ENCODE measurements around the gene DYDC2.
"Not testable (repeated sequence)": the region's sequence is repeated elsewhere in the genome, so short reads cannot be mapped to it uniquely, and the experiment has no call there.

The DYDC2 gene

GRCh38 chr10:80411681-80412220 lies 55.2 kb downstream of the DYDC2 start:
- no peaks in the 10 kb centered on the region for H3K36me3 ChIP-seq (ENCODE audit: control insufficient read depth, insufficient read depth, low read length)
- peaks cover 23% of the 10 kb centered on the region for H3K4me1 ChIP-seq (ENCODE audit: control insufficient read depth, insufficient read depth, low read length)
- peaks cover 32% of the 10 kb centered on the region for H3K27me3 ChIP-seq (ENCODE audit: control insufficient read depth, insufficient read depth, low read length)
- H3K9me3 ChIP-seq (ENCODE audit: control insufficient read depth, insufficient read depth, low read length) = no peaks in the 10 kb centered on the region
- H3K4me3 ChIP-seq (ENCODE audit: low read depth, low read length) = no peak overlapping the region
- H3K27ac ChIP-seq (ENCODE audit: low read depth, low read length) = no peak overlapping the region
- H3K9ac ChIP-seq (ENCODE audit: low read depth, low read length) = no peak overlapping the region

GRCh38 chr10:80412486-80412885 lies 55.9 kb downstream of the DYDC2 start:
- Histone ChIP-seq H3K9me3 (ENCODE audit: control insufficient read depth, insufficient read depth, low read length) (no peaks in the 10 kb centered on the region), H3K27ac (ENCODE audit: low read depth, low read length) (no peak overlapping the region), H3K36me3 (ENCODE audit: control insufficient read depth, insufficient read depth, low read length) (no peaks in the 10 kb centered on the region), H3K4me3 (ENCODE audit: low read depth, low read length) (no peak overlapping the region), H3K4me1 (ENCODE audit: control insufficient read depth, insufficient read depth, low read length) (peaks cover 25% of the 10 kb centered on the region), H3K27me3 (ENCODE audit: control insufficient read depth, insufficient read depth, low read length) (peaks cover 31% of the 10 kb centered on the region), H3K9ac (ENCODE audit: low read depth, low read length) (no peak overlapping the region)

GRCh38 chr10:80413271-80413996 lies 56.9 kb downstream of the DYDC2 start:
- peaks cover 25% of the 10 kb centered on the region; the same call in 1 of the 2 replicates for H3K27me3 ChIP-seq (ENCODE audit: control insufficient read depth, insufficient read depth, low read length)
- H3K4me3 ChIP-seq (ENCODE audit: low read depth, low read length) = no peak overlapping the region
- H3K36me3 ChIP-seq (ENCODE audit: control insufficient read depth, insufficient read depth, low read length) = no peaks in the 10 kb centered on the region
- no peak overlapping the region for H3K27ac ChIP-seq (ENCODE audit: low read depth, low read length)
- no peaks in the 10 kb centered on the region for H3K9me3 ChIP-seq (ENCODE audit: control insufficient read depth, insufficient read depth, low read length)
- no peak overlapping the region for H3K9ac ChIP-seq (ENCODE audit: low read depth, low read length)
- H3K4me1 ChIP-seq (ENCODE audit: control insufficient read depth, insufficient read depth, low read length) = peaks cover 34% of the 10 kb centered on the region

GRCh38 chr10:80414142-80414895 lies 57.7 kb downstream of the DYDC2 start:
- Histone ChIP-seq H3K36me3 (ENCODE audit: control insufficient read depth, insufficient read depth, low read length) (no peaks in the 10 kb centered on the region), H3K27me3 (ENCODE audit: control insufficient read depth, insufficient read depth, low read length) (peaks cover 18% of the 10 kb centered on the region; the same call in 1 of the 2 replicates), H3K4me1 (ENCODE audit: control insufficient read depth, insufficient read depth, low read length) (peaks cover 30% of the 10 kb centered on the region), H3K9ac (ENCODE audit: low read depth, low read length) (no peak overlapping the region), H3K9me3 (ENCODE audit: control insufficient read depth, insufficient read depth, low read length) (no peaks in the 10 kb centered on the region), H3K4me3 (ENCODE audit: low read depth, low read length) (no peak overlapping the region), H3K27ac (ENCODE audit: low read depth, low read length) (no peak overlapping the region)

- Histone ChIP-seq H3K4me3 (ENCODE audit: low read depth, low read length) (no peak overlapping the region), H3K27ac (ENCODE audit: low read depth, low read length) (no peak overlapping the region), H3K9me3 (ENCODE audit: control insufficient read depth, insufficient read depth, low read length) (no peaks in the 10 kb centered on the region), H3K9ac (ENCODE audit: low read depth, low read length) (no peak overlapping the region), H3K36me3 (ENCODE audit: control insufficient read depth, insufficient read depth, low read length) (peaks cover 3% of the 10 kb centered on the region; the same call in 1 of the 2 replicates), H3K27me3 (ENCODE audit: control insufficient read depth, insufficient read depth, low read length) (peaks cover 14% of the 10 kb centered on the region; the same call in 1 of the 2 replicates), H3K4me1 (ENCODE audit: control insufficient read depth, insufficient read depth, low read length) (peaks cover 30% of the 10 kb centered on the region)
These were observed 59.3 kb downstream of the DYDC2 start for GRCh38 chr10:80415734-80416478.

- peaks cover 14% of the 10 kb centered on the region; the same call in 1 of the 2 replicates for H3K27me3 ChIP-seq (ENCODE audit: control insufficient read depth, insufficient read depth, low read length)
- peaks cover 30% of the 10 kb centered on the region for H3K4me1 ChIP-seq (ENCODE audit: control insufficient read depth, insufficient read depth, low read length)
- H3K4me3 ChIP-seq (ENCODE audit: low read depth, low read length) = no peak overlapping the region
- H3K9ac ChIP-seq (ENCODE audit: low read depth, low read length) = no peak overlapping the region
- no peaks in the 10 kb centered on the region for H3K9me3 ChIP-seq (ENCODE audit: control insufficient read depth, insufficient read depth, low read length)
- peaks cover 8% of the 10 kb centered on the region; the same call in 1 of the 2 replicates for H3K36me3 ChIP-seq (ENCODE audit: control insufficient read depth, insufficient read depth, low read length)
- no peak overlapping the region for H3K27ac ChIP-seq (ENCODE audit: low read depth, low read length)
These were observed 60.0 kb downstream of the DYDC2 start for GRCh38 chr10:80416479-80417098.

GRCh38 chr10:80417256-80417655 lies 60.7 kb downstream of the DYDC2 start:
- peaks cover 14% of the 10 kb centered on the region; the same call in 1 of the 2 replicates for H3K27me3 ChIP-seq (ENCODE audit: control insufficient read depth, insufficient read depth, low read length)
- H3K9ac ChIP-seq (ENCODE audit: low read depth, low read length); H3K9me3 ChIP-seq (ENCODE audit: control insufficient read depth, insufficient read depth, low read length): not testable (repeated sequence)
- H3K27ac ChIP-seq (ENCODE audit: low read depth, low read length) = peak overlapping the region; percentile 33
- peaks cover 30% of the 10 kb centered on the region for H3K4me1 ChIP-seq (ENCODE audit: control insufficient read depth, insufficient read depth, low read length)
- peaks cover 10% of the 10 kb centered on the region; the same call in 1 of the 2 replicates for H3K36me3 ChIP-seq (ENCODE audit: control insufficient read depth, insufficient read depth, low read length)
- 0 out of 2 replicates have a peak overlapping the region, but pooled peaks have one; percentile 34 for H3K4me3 ChIP-seq (ENCODE audit: low read depth, low read length)
